Neuronal stem cell (in vitro differentiated cells): ENCODE results near the gene PKP2.

Source experiments
- DNase-seq: peaks from one replicate; pipeline ENCODE4 v3.0.0-alpha.2; 2013; ENCODE audit warnings: low spot score
- H2AFZ ChIP-seq: one replicate; pipeline ENCODE4 v1.6.1; 2013; ENCODE audit warnings: mild to moderate bottlenecking, low read length, inconsistent platforms
- H2AK5ac ChIP-seq: 2 replicates; pipeline ENCODE4 v1.6.1; 2013; ENCODE audit warnings: low read depth, mild to moderate bottlenecking, inconsistent platforms, low read length, moderate library complexity, mixed read lengths
- H2BK120ac ChIP-seq: 2 replicates; pipeline ENCODE4 v1.6.1; 2013; ENCODE audit warnings: low read depth, mild to moderate bottlenecking, inconsistent platforms, low read length, moderate library complexity, mixed read lengths
- H2BK12ac ChIP-seq: one replicate; pipeline ENCODE4 v1.6.1; 2013; ENCODE audit warnings: low read length, inconsistent platforms
- H2BK15ac ChIP-seq: 2 replicates; pipeline ENCODE4 v1.6.1; 2013; ENCODE audit warnings: mild to moderate bottlenecking, low read length, inconsistent platforms, mixed read lengths
- H2BK5ac ChIP-seq: one replicate; pipeline ENCODE4 v1.6.1; 2013; ENCODE audit warnings: inconsistent platforms, mild to moderate bottlenecking, low read length, moderate library complexity
- H3K14ac ChIP-seq: one replicate; pipeline ENCODE4 v1.6.1; 2013; ENCODE audit warnings: low read length, inconsistent platforms
- H3K18ac ChIP-seq: 2 replicates; pipeline ENCODE4 v1.6.1; 2013; ENCODE audit warnings: low read length, inconsistent platforms
- H3K23ac ChIP-seq: 2 replicates; pipeline ENCODE4 v1.6.1; 2013; ENCODE audit warnings: low read depth, mild to moderate bottlenecking, mixed read lengths, low read length, inconsistent platforms; ENCODE audit not compliant: poor library complexity
- H3K27ac ChIP-seq: replicated peaks from 3 replicates; pipeline ENCODE4 v1.5.1; 2013; ENCODE audit warnings: low read length, inconsistent platforms
- H3K27me3 ChIP-seq, 3 experiments: 2 replicates each; pipeline ENCODE4 v1.6.1; 2013; ENCODE audit warnings: low read length in 3 of 3, mild to moderate bottlenecking in 2 of 3, inconsistent platforms in 1 of 3, low read depth in 1 of 3, mixed read lengths in 1 of 3, moderate library complexity in 1 of 3; ENCODE audit not compliant: control insufficient read depth in 3 of 3, insufficient read depth in 3 of 3
- H3K36me3 ChIP-seq, 2 donors: replicated peaks in 1 of 2; 2 replicates each; pipeline ENCODE4 v1.6.1; 2013; ENCODE audit warnings: low read length in 2 of 2; ENCODE audit not compliant: control insufficient read depth in 2 of 2, insufficient read depth in 2 of 2
- H3K4ac ChIP-seq: 2 replicates; pipeline ENCODE4 v1.6.1; 2013; ENCODE audit warnings: inconsistent platforms, mild to moderate bottlenecking, low read length, moderate library complexity
- H3K4me1 ChIP-seq, 2 donors: 1 replicate in 1 of 2; 2 replicates in 1 of 2; pipeline ENCODE4 v1.6.1; 2013; ENCODE audit warnings: low read length in 2 of 2, low read depth in 1 of 2; ENCODE audit not compliant: control insufficient read depth in 2 of 2, insufficient read depth in 1 of 2
- H3K4me2 ChIP-seq: one replicate; pipeline ENCODE4 v1.6.1; 2013; ENCODE audit warnings: mild to moderate bottlenecking, low read length, inconsistent platforms; ENCODE audit not compliant: insufficient read depth, poor library complexity, severe bottlenecking
- H3K4me3 ChIP-seq, 2 donors: 2 replicates each; pipeline ENCODE4 v1.5.1; 2013; ENCODE audit warnings: low read length in 2 of 2, mild to moderate bottlenecking in 2 of 2, inconsistent platforms in 1 of 2, moderate library complexity in 1 of 2
- H3K79me1 ChIP-seq: one replicate; pipeline ENCODE4 v1.6.1; 2013; ENCODE audit warnings: low read depth, mild to moderate bottlenecking, inconsistent platforms, low read length, moderate library complexity
- H3K9ac ChIP-seq: one replicate; pipeline ENCODE4 v1.6.1; 2013; ENCODE audit warnings: mild to moderate bottlenecking, low read depth, low read length, inconsistent platforms; ENCODE audit not compliant: poor library complexity
- H3K9me3 ChIP-seq, 2 donors: replicated peaks in 1 of 2; 2 replicates each; pipeline versions ENCODE3 to v1.6.1; 2013; ENCODE audit warnings: low read length in 2 of 2, mild to moderate bottlenecking in 2 of 2, inconsistent platforms in 1 of 2, low read depth in 1 of 2, mixed read lengths in 1 of 2, moderate library complexity in 1 of 2; ENCODE audit not compliant: control insufficient read depth in 2 of 2, insufficient read depth in 1 of 2
- H4K8ac ChIP-seq: one replicate; pipeline ENCODE4 v1.6.1; 2013; ENCODE audit warnings: low read depth, mild to moderate bottlenecking, inconsistent platforms, low read length, moderate library complexity
- H4K91ac ChIP-seq: one replicate; pipeline ENCODE4 v1.6.1; 2013; ENCODE audit warnings: low read length, low read depth, mild to moderate bottlenecking, inconsistent platforms; ENCODE audit not compliant: poor library complexity
- WGBS, 2 donors: extraction: QIAGEN DNeasy Blood & Tissue Kit; methylation state at CpG; one replicate each; pipeline ENCODE4 v1.1.7; 2013; ENCODE audit warnings: missing lambda C conversion rate in 2 of 2, mixed read lengths in 1 of 2; ENCODE audit not compliant: insufficient read length in 2 of 2, insufficient replicate concordance in 1 of 2; ENCODE audit errors: extremely low coverage in 2 of 2; 5-methylcytosine and 5-hydroxymethylcytosine counted together

Gene PKP2

GRCh38 chr12:32828120-32828519, 68.5 kb downstream of the PKP2 start:
- Histone ChIP-seq H4K8ac (no peak overlapping the region), H2BK12ac (no peak overlapping the region), H3K79me1 (no peaks in the 10 kb centered on the region), H3K4me1 (peaks cover 0 to 2% of the 10 kb centered on the region in 2 donors), H3K4me2 (no peak overlapping the region), H3K4ac (no peak overlapping the region), H3K23ac (no peak overlapping the region), H3K27me3 (no peaks in the 10 kb centered on the region), H2BK15ac (no peak overlapping the region), H3K9me3 (no peaks in the 10 kb centered on the region), H3K18ac (no peak overlapping the region), H3K9ac (no peak overlapping the region), H2BK5ac (no peak overlapping the region), H2AFZ (no peak overlapping the region), H3K4me3 (no peak overlapping the region), H3K36me3 (no peaks in the 10 kb centered on the region), H3K27ac (no peak overlapping the region), H3K14ac (no peak overlapping the region), H2AK5ac (no peak overlapping the region), H2BK120ac (no peak overlapping the region), H4K91ac (no peak overlapping the region)
- no peak for DNase-seq
- WGBS, 2 donors = no CpG with 5 or more reads among the region's 1 CpG

- Histone ChIP-seq H2BK120ac (no peak overlapping the region), H4K91ac (no peak overlapping the region), H3K27ac (no peak overlapping the region), H3K36me3 (no peaks in the 10 kb centered on the region), H3K9me3 (no peaks in the 10 kb centered on the region), H2BK15ac (no peak overlapping the region), H3K4me1 (peaks cover 0 to 2% of the 10 kb centered on the region in 2 donors), H4K8ac (no peak overlapping the region), H2AFZ (no peak overlapping the region), H3K14ac (no peak overlapping the region), H2BK5ac (no peak overlapping the region), H2AK5ac (no peak overlapping the region), H3K27me3 (no peaks in the 10 kb centered on the region), H3K9ac (no peak overlapping the region), H3K79me1 (no peaks in the 10 kb centered on the region), H2BK12ac (no peak overlapping the region), H3K4ac (no peak overlapping the region), H3K23ac (no peak overlapping the region), H3K4me3 (no peak overlapping the region), H3K18ac (no peak overlapping the region), H3K4me2 (no peak overlapping the region)
- no CpG with 5 or more reads among the region's 3 CpGs for WGBS, 2 donors
- no peak for DNase-seq
Measured at GRCh38 chr12:32826807-32827412, 69.7 kb downstream of the PKP2 start.

GRCh38 chr12:32824596-32824995, 72.0 kb downstream of the PKP2 start:
- no peak overlapping the region for H3K18ac ChIP-seq
- no peak overlapping the region for H3K4me2 ChIP-seq
- no peaks in the 10 kb centered on the region for H3K27me3 ChIP-seq
- H3K9me3 ChIP-seq = no peaks in the 10 kb centered on the region
- no peak overlapping the region for H2BK5ac ChIP-seq
- no peak overlapping the region for H3K4ac ChIP-seq
- no peak overlapping the region for H3K9ac ChIP-seq
- peaks cover 0 to 2% of the 10 kb centered on the region in 2 donors for H3K4me1 ChIP-seq
- no peak overlapping the region for H4K91ac ChIP-seq
- H3K27ac ChIP-seq = no peak overlapping the region
- no peaks in the 10 kb centered on the region for H3K36me3 ChIP-seq
- H3K14ac ChIP-seq = no peak overlapping the region
- no peak overlapping the region for H3K23ac ChIP-seq
- H2BK15ac ChIP-seq = no peak overlapping the region
- H2BK120ac ChIP-seq = no peak overlapping the region
- H4K8ac ChIP-seq = no peak overlapping the region
- no peak overlapping the region for H2BK12ac ChIP-seq
- no peak overlapping the region for H2AFZ ChIP-seq
- WGBS, 2 donors = no CpG with 5 or more reads among the region's 1 CpG
- peaks cover 2% of the 10 kb centered on the region for H3K79me1 ChIP-seq
- H3K4me3 ChIP-seq = no peak overlapping the region
- H2AK5ac ChIP-seq = no peak overlapping the region
- DNase-seq = no peak

GRCh38 chr12:32822344-32822743, 74.2 kb downstream of the PKP2 start:
- Histone ChIP-seq H2AK5ac (no peak overlapping the region), H3K9me3 (no peaks in the 10 kb centered on the region), H3K14ac (no peak overlapping the region), H3K4me1 (no peaks in the 10 kb centered on the region), H3K9ac (no peak overlapping the region), H2BK15ac (no peak overlapping the region), H3K36me3 (no peaks in the 10 kb centered on the region), H3K4me3 (no peak overlapping the region), H3K79me1 (peaks cover 2% of the 10 kb centered on the region), H3K27me3 (no peaks in the 10 kb centered on the region), H3K4me2 (no peak overlapping the region), H2BK5ac (no peak overlapping the region), H3K18ac (no peak overlapping the region), H3K4ac (no peak overlapping the region), H2BK12ac (no peak overlapping the region), H3K23ac (no peak overlapping the region), H4K91ac (no peak overlapping the region), H2AFZ (no peak overlapping the region), H4K8ac (no peak overlapping the region), H3K27ac (no peak overlapping the region), H2BK120ac (no peak overlapping the region)
- 100% methylated on average over 1 of the region's 5 CpGs for WGBS, 2 donors
- no peak for DNase-seq
